HEK293T (cell line): ENCODE results near the gene COASY.

Experiments used
- ARNT ChIP-seq: fragments of 450-650 bp; IDR thresholded peaks from 2 replicates; pipeline ENCODE4 v1.6.1; 2017; ENCODE audit warnings: mild to moderate bottlenecking
- ELF4 ChIP-seq: fragments of 450-650 bp; IDR thresholded peaks from 2 replicates; pipeline ENCODE4 v1.6.1; 2017; ENCODE audit warnings: antibody characterized with exemption
- FOXA1 ChIP-seq: fragments of 450-650 bp; IDR thresholded peaks from 2 replicates; pipeline ENCODE4 v1.6.1; 2016; ENCODE audit warnings: mild to moderate bottlenecking
- SUZ12 ChIP-seq: fragments of 450-650 bp; IDR thresholded peaks from 2 replicates; pipeline ENCODE4 v1.6.1; 2016; ENCODE audit warnings: mild to moderate bottlenecking
- TF ChIP-seq, protein P1 (sequence below): fragments of 450-650 bp; IDR thresholded peaks from 2 replicates; pipeline ENCODE4 v1.6.1; 2016

DNA sequence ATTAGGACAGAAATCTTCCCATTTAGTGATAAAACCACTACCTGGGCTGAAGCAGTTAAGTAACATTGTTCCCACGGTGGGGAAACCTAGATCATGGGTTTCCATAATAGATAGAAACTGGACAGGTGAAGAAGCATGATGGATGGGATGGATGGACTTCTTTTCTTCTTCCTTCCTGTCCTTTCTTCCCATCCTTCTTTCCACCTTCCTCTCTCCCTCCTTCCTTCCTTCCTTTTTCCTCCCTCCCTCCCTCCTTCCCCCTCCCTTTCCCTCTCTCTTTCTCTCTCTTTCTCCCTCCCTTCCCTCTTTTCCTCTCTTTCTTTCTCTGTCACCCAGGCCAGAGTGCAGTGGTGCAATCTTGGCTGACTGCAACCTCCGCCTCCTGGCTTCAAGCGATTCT, 12.5 kb downstream of the COASY start:
- TF ChIP-seq ELF4 (no peak), ARNT (no peak), FOXA1 (no peak), SUZ12 (no peak)
- TF ChIP-seq, protein P1, sequence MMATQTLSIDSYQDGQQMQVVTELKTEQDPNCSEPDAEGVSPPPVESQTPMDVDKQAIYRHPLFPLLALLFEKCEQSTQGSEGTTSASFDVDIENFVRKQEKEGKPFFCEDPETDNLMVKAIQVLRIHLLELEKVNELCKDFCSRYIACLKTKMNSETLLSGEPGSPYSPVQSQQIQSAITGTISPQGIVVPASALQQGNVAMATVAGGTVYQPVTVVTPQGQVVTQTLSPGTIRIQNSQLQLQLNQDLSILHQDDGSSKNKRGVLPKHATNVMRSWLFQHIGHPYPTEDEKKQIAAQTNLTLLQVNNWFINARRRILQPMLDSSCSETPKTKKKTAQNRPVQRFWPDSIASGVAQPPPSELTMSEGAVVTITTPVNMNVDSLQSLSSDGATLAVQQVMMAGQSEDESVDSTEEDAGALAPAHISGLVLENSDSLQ, result no peak
